ENCODE measurements around the gene ANGPT4.

GRCh38 chr20:830011-830521 lies 86.1 kb downstream of the ANGPT4 start:
- TF ChIP-seq POLR2A (IDR thresholded peaks at IDR 0.05) (no peak), CTCF (IDR thresholded peaks at IDR 0.05 in 8 of 11, conservative IDR thresholded peaks at IDR 0.05 in 3 of 11) (no peak)

Measured in spleen (tissue), 7 donors.